ENCODE results near the gene ERAL1. TPM values are rescaled to one million over a fixed set of nuclear protein-coding genes. Genes with fewer than 3 reads are reported as not detected.
"Not testable (repeated sequence)": the region's sequence is repeated elsewhere in the genome, so short reads cannot be mapped to it uniquely, and the experiment has no call there.

Gene ERAL1
- total RNA-seq, 1 donor from 2014 or later = 38.5 TPM

DNA sequence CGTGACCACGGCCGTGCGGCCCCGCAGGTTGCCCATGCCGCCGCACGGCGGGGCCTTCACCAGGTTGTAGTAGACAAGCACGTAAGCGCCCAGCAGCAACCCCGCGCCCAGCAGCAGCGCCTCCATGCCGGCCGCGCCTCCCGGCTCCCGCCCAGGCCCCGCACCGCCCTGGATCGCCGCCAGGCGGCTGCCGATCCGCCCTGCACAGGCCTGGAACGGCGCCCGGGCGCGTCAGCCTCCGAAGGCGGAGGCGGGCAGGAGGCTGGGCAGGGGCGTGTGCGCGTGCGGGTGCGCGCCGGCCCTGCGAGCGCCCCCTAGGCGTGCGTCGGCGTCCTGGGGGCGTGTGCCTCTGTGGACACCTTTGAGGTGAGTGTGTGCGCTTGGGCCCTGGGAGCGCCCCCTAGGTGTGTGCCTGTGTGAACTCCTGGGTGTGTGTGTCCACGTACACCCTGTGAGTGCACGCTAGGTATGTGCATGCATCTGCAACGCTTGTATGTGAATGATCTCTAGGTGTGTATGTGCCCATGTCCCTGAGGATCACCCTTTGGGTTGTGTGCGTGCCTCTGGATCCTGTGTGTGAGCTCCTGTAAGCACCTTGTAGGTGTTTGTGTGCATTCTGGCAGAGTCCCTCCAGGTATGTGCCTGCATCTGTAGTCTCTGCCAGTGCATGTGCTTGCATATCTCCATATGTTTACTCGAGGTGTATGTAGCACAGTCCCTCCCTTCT is 48.2 kb downstream of the ERAL1 start, which contains the start of gene DHRS13:
Gene DHRS13 (minus strand): TSS at position 261 of the 727 bp plus-strand sequence. CDS start 135 bp downstream, at position 126.
- Mint-ChIP-seq H3K9me3 (ENCODE audit: unreplicated experiment) (no peaks in the 10 kb centered on the region), H3K4me1 (ENCODE audit: unreplicated experiment) (peaks cover 22% of the 10 kb centered on the region), H3K36me3 (ENCODE audit: unreplicated experiment) (peaks cover 11% of the 10 kb centered on the region), H3K27ac (ENCODE audit: unreplicated experiment) (peak within 1 kb of the TSS; percentile 25), H3K4me3 (ENCODE audit: unreplicated experiment) (peak within 1 kb of the TSS; percentile 84), H3K27me3 (ENCODE audit: unreplicated experiment) (no peaks in the 10 kb centered on the region)
- TF ChIP-seq, protein P1, sequence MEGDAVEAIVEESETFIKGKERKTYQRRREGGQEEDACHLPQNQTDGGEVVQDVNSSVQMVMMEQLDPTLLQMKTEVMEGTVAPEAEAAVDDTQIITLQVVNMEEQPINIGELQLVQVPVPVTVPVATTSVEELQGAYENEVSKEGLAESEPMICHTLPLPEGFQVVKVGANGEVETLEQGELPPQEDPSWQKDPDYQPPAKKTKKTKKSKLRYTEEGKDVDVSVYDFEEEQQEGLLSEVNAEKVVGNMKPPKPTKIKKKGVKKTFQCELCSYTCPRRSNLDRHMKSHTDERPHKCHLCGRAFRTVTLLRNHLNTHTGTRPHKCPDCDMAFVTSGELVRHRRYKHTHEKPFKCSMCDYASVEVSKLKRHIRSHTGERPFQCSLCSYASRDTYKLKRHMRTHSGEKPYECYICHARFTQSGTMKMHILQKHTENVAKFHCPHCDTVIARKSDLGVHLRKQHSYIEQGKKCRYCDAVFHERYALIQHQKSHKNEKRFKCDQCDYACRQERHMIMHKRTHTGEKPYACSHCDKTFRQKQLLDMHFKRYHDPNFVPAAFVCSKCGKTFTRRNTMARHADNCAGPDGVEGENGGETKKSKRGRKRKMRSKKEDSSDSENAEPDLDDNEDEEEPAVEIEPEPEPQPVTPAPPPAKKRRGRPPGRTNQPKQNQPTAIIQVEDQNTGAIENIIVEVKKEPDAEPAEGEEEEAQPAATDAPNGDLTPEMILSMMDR (IDR thresholded peaks at IDR 0.05) = peak; percentile 95
- peak; percentile 98 for DNase-seq (ENCODE audit: extremely low spot score, unreplicated experiment)

GRCh38 chr17:28903546-28903841 is 48.7 kb downstream of the ERAL1 start:
- Mint-ChIP-seq H3K36me3 (ENCODE audit: unreplicated experiment) (peaks cover 12% of the 10 kb centered on the region), H3K4me3 (ENCODE audit: unreplicated experiment) (peak overlapping the region; percentile 54), H3K4me1 (ENCODE audit: unreplicated experiment) (peaks cover 21% of the 10 kb centered on the region)
- H3K9me3 Mint-ChIP-seq (ENCODE audit: unreplicated experiment); DNase-seq (ENCODE audit: extremely low spot score, unreplicated experiment); H3K27me3 Mint-ChIP-seq (ENCODE audit: unreplicated experiment); H3K27ac Mint-ChIP-seq (ENCODE audit: unreplicated experiment): not testable (repeated sequence)

DNA sequence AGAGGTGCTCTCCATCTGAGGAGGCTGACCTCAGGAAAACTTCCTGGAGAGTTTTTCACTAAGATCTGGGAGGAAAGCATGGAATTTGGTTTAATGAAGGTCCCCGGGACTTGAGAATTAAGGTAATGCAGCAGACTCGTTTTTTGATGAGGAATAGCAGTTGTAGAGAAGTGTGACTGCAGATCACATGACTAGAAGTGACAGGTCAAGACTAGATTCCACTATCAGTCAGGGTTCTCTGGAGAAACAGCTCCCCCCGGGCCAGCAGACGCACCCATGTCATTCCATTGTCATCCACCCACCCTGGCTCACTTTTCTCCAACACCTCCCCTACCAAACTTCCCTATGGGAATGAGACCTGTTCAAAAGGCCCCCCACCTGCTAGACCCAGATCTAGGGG is 50.0 kb downstream of the ERAL1 start:
- TF ChIP-seq, protein P1 (IDR thresholded peaks at IDR 0.05) = no peak
- Mint-ChIP-seq H3K4me1 (ENCODE audit: unreplicated experiment) (peaks cover 23% of the 10 kb centered on the region), H3K4me3 (ENCODE audit: unreplicated experiment) (no peak overlapping the region), H3K27me3 (ENCODE audit: unreplicated experiment) (no peaks in the 10 kb centered on the region), H3K36me3 (ENCODE audit: unreplicated experiment) (peaks cover 20% of the 10 kb centered on the region), H3K27ac (ENCODE audit: unreplicated experiment) (no peak overlapping the region), H3K9me3 (ENCODE audit: unreplicated experiment) (no peaks in the 10 kb centered on the region)
- no peak for DNase-seq (ENCODE audit: extremely low spot score, unreplicated experiment)

- no peaks in the 10 kb centered on the region for H3K27me3 Mint-ChIP-seq (ENCODE audit: unreplicated experiment)
- H3K36me3 Mint-ChIP-seq (ENCODE audit: unreplicated experiment) = peaks cover 24% of the 10 kb centered on the region
- TF ChIP-seq, protein P1 (IDR thresholded peaks at IDR 0.05) = no peak
- no peaks in the 10 kb centered on the region for H3K9me3 Mint-ChIP-seq (ENCODE audit: unreplicated experiment)
- H3K27ac Mint-ChIP-seq (ENCODE audit: unreplicated experiment) = no peak overlapping the region
- peaks cover 23% of the 10 kb centered on the region for H3K4me1 Mint-ChIP-seq (ENCODE audit: unreplicated experiment)
- H3K4me3 Mint-ChIP-seq (ENCODE audit: unreplicated experiment) = no peak overlapping the region
- DNase-seq (ENCODE audit: extremely low spot score, unreplicated experiment) = no peak
These were observed 51.5 kb downstream of the ERAL1 start for GRCh38 chr17:28906276-28906675.

DNA sequence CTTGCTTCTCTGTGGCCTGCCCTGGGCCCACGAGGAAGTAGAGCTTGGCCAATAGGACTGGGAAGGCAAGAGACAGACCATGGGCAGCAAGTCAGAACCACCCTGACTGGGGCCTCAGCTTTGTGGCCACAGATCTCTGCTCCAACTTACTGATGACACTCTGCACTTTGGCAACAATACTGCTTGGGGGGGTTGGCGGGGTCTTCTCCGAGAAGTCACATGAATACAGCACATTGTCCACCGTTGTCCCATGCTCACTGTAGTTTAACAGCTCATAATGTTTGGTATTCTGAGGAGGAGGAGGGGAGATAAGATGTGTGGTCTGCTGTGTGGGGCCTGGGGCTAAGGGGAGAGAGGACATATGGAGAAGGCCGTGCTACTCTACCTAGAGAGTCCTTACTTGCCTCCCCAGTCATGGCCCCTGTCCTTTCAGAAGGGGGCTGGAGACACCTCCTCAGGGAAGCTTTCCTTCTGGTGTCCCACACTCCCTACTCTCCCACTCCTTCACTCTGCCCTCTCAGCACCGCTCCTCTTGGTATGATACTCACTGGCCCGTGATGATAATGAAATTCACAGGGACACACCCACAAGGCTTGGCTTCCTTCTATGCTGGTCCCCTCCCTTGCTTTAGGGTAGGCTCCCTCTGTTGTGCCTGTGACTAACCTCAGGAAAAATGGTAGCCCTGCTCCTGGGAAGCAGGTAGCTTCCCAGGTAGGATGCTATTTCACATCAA is 52.1 kb downstream of the ERAL1 start:
- TF ChIP-seq, protein P1 (IDR thresholded peaks at IDR 0.05) = no peak
- Mint-ChIP-seq H3K4me3 (ENCODE audit: unreplicated experiment) (no peak overlapping the region), H3K9me3 (ENCODE audit: unreplicated experiment) (no peaks in the 10 kb centered on the region), H3K4me1 (ENCODE audit: unreplicated experiment) (peaks cover 18% of the 10 kb centered on the region), H3K27me3 (ENCODE audit: unreplicated experiment) (no peaks in the 10 kb centered on the region), H3K27ac (ENCODE audit: unreplicated experiment) (no peak overlapping the region), H3K36me3 (ENCODE audit: unreplicated experiment) (peaks cover 24% of the 10 kb centered on the region)
- DNase-seq (ENCODE audit: extremely low spot score, unreplicated experiment) = no peak
